HG03558 (cell line): ENCODE measurements around the gene DHRSX.
"Not testable (repeated sequence)": the region's sequence is repeated elsewhere in the genome, so short reads cannot be mapped to it uniquely, and the experiment has no call there.

Experiments
- ATAC-seq: cut with Tn5 transposase; IDR thresholded peaks from one replicate; pipeline ENCODE4 v1.9.1; 2021; ENCODE audit warnings: moderate number of reproducible peaks; ENCODE audit not compliant: unreplicated experiment; ENCODE audit errors: extremely low read depth

Gene DHRSX

DNA sequence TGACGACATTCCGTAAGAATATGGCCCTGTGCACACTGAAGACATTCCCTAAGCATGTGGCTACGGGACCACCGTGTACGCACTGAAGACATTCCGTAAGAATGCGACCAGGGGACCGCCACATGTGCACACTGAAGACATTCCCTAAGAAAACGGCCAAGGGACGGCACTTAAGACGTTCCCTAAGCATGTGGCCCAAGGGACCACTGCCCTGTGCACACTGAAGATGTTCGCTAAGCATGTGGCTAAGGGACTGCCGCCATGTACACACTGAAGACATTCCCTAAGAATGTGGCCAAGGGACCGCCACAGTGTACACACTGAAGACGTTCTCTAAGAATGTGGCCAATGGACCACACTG is 21.4 kb downstream of the DHRSX start:
- ATAC-seq: no peak

DNA sequence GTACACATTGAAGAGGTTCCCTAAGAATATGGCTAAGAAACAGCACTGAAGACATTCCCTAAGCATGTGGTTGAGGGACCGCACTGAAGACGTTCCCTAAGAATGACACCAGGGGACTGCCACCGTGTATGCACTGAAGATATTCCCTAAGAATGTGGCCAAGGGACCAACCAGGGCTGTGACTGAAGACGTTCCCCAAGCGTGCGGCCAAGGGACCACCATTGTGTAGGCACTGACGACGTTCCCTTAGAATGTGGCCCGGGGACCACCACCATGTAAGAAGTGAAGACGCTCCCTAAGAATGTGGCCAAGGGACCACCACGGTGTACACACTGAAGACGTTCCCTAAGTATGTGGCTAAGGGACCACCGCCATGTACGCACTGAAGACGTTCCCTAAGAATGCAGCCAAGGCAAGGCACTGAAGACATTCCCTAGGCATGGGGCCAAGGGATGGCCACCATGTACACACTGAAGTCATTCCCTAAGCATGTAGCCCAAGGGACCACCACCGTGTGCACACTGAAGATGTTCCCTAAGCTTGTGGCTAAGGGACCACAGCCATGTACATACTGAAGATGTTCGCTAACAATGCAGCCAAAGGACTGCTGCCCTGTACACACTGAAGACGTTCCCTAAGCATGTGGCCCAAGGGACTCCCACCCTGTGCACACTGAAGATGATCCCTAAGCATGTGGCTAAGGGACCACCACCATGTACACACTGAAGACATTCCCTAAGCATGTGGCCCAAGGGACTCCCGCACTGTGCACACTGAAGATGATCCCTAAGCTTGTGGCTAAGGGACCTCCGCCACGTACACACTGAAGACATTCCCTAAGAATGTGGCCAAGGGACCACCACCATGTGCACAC is 22.0 kb downstream of the DHRSX start:
- ATAC-seq: no peak

DNA sequence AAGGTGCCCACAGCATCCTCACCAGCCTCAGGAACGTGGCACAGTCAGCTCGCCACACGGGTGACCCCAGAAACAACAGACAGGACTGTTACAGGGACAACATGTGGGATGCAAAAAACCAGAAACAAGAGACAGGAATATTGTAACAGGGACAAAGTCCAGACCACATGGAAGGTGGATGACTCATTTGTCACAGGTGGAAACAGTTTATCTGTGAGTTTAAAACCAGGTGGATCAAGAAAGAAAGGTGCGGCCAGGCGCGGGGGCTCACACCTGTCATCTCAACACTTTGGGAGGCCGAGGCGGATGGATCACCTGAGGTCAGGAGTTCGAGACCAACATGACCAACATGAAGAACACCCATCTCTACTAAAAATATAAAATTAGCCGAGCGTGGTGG is 23.5 kb downstream of the DHRSX start:
- ATAC-seq: not testable (repeated sequence)

DNA sequence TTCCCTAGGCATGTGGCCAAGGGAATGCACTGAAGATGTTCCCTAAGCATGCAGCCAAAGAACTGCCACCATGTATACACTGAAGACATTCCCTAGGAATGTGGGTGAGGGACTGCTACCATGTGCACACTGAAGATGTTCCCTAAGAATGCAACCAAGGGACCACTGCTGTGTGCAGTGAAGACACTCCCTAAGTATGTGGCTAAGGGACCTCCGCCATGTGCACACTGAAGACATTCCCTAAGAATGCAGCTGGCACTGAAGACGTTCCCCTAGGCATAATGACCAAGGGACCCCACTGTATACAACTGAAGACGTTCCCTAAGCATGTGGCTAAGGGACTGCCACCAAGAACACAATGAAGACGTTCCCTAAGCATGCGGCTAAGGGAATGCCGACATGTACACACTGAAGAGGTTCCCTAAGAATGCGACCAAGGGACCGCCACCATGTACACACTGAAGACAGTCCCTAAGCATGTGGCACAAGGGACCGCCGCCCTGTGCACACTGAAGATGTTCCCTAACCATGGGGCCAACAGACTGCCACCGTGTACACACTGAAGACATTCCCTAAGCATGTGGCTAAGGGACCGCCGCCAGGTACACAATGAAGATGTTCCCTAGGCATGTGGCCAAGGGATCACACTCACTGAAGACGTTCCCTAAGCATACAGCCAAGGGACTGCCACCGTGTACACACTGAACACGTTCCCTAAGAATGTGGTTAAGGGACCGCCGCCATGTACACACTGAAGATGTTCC is 25.6 kb downstream of the DHRSX start:
- no peak for ATAC-seq

DNA sequence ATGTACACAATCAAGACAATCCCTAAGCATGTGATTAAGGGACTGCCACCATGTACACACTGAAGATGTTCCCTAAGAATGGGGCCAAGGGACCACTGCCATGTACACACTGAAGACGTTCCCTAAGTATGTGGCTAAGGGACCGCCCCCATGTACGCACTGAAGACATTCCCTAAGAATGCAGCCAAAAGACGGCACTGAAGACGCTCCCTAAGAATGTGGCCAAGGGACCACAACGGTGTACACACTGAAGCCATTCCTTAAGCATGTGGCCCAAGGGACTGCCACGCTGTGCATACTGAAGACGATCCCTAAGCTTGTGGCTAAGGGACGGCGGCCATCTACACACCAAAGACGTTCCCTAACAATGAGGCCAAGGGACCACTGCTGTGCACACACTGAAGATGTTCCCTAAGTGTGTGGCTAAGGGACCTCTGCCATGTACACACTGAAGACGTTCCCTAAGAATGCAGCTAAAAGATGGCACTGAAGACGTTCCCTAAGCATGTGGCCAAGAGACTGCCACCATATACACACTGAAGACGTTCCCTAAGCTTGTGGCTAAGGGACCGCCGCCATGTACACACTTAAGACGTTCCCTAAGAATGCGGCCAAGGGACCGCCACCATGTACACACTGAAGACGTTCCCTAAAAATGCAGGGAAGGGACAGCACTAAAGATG is 26.4 kb downstream of the DHRSX start:
- no peak for ATAC-seq

DNA sequence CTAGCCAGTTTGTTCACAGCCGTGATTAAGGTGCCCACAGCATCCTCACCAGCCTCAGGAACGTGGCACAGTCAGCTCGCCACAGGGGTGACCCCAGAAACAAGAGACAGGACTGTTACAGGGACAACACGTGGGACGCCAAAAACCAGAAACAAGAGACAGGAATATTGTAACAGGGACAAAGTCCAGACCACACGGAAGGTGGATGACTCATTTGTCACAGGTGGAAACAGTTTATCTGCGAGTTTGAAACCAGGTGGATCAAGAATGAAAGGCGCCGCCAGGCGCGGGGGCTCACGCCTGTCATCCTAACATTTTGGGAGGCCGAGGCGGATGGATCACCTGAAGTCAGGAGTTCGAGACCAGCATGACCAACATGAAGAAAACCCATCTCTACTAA is 27.7 kb downstream of the DHRSX start:
- not testable (repeated sequence) for ATAC-seq

DNA sequence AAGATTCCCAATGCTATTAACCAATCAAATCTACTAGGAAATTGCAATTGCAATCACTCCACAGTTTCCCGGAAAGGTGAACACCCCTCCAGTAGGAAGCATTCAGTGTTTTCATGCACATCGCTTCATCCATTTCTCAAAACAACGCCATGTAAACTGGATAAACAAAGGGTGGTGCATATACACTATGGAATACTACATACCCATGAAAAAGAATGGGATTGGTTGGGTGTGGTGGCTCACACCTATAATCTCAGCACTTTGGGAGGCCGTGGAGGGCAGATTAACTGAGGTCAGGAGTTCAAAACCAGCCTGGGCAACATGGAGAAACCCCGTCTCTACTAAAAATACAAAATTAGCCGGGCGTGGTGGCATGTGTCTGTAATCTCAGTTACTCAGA is 29.1 kb downstream of the DHRSX start:
- ATAC-seq: no peak

DNA sequence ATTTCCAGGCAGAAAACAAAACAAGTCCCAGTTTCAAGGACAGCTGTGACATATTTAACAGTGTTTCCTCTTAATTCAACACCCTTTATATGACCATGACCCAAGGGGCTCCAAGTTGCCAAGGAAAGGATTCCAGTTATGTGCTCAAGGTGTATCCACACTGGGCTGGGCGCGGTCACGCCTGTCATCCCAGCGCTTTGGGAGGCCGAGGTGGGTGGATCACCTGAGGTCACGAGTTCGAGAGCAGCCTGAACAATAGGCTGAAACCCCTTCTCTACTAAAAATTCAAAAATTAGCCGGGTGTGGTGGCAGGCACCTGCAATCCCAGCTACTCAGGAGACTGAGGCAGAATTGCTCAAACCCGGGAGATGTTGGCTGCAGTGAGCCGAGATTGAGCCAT is 29.6 kb downstream of the DHRSX start:
- not testable (repeated sequence) for ATAC-seq

DNA sequence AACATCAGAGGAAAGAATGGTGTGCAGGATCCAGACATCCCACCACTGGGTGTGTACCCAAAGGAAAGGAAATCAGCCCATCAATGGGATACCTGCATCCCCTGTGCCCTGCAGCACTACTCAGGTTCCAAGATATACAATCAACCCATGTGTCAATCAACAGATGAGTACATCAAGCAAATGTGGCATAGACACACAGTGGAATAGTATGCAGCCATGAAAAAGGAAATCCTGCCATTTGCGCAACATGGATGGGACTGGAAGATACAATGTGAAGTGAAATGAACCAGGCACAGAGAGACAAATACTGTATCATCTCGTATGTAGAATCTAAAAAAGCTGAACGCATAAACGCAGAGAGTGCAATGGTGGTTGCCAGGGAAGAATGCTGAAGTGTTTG is 30.9 kb downstream of the DHRSX start:
- not testable (repeated sequence) for ATAC-seq

DNA sequence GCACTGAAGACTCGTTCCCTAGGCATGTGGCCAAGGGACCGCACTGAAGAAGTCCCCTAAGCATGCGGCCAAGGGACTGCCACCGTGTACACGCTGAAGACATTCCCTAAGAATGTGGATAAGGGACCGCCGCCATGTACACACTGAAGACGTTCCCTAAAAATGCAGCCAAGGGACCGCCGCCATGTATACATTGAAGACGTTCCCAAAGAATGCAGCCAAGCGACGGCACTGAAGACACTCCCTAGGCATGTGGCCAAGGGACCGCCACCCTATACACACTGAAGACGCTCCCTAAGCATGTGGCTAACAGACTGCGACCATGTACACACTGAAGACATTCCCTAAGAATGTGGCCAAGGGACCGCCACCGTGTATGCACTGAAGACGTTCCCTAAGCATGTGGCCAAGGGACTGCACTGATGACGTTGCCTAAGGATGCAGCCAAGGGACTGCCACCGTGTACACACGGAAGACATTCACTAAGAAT is 31.5 kb downstream of the DHRSX start:
- no peak for ATAC-seq

DNA sequence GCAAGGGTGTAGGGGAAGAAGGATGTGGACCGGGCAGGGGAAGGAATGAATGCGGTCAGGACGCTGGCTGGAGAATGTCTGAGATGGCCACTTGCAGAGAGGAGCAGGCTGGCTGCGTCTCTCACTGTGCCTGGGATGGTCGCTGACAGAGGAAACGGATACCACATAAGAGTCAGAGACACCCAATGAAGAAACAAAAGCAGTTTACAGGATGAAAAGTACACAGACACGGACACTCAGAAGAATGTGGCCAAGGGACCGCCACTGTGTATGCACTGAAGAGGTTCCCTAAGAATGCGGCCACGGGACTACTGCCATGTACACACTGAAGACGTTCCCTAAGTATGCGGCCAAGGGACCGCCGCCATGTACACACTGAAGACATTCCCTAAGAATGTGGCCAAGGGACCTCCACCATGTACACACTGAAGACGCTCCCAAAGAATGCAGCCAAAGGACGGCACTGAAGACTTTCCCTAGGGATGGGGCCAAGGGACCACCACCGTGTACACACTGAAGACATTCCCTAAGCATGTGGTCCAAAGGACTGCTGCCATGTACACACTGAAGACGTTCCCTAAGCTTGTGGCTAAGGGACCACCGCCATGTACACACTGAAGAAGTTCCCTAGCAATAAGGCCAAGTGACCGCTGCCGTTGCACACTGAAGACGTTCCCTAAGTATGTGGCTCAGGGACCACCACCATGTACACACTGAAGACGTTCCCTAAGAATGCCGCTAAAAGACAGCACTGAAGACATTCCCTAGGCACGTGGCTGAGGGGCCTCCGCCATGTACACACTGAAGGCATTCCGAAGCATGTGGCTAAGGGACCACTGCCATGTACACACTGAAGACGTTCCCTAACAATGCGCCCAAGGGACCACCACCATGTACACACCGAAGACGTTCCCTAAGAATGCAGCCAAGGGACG is 32.2 kb downstream of the DHRSX start:
- no peak for ATAC-seq

DNA sequence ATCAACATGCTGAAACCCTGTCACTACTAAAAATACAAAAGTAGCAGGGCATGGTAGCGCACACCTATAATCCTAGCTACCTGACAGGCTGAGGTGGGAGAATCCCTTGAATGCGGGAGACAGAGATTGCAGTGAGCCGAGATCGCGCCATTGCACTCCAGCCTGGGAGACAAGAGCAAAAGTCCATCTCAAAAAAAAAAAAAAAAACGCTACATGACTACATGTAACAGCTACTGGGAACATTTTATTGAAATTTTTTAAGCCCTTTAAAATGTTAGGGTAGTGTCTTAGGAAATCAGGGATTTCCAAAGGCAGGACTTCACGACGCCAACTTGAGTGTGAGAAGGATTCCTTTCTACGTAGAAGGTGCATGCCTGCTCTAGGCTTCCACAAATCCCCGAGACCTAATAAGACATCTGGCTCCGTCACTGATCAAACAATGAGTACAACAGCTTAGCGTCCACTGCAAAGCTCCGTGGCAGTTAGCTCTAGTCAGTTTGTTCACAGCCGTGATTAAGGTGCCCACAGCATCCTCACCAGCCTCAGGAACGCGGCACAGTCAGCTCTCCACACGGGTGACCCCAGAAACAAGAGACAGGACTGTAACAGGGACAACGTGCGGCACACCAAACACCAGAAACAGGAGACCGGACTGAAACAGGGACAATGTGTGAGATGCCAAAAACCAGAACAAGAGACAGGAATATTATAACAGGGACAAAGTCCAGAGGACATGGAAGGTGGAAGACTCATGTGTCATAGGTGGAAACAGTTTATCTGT is 33.7 kb downstream of the DHRSX start:
- ATAC-seq: no peak

DNA sequence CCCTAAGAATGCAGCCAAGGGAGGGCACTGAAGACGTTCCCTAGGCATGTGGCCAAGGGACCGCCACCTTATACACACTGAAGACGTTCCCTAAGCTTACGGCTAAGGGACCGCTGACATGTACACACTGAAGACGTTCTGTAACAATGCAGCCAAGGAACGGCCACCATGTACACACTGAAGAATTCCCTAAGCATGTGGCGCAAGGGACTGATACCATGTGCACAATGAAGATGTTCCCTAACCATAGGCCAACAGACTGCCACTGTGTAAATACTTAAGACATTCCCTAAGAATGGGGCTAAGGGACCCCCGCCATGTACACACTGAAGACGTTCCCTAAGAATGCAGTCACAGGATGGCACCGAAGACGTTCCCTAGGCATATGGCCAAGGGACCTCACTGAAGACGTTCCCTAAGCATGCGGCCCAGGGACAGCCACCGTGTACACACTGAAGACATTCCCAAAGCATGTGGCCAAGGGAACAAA is 36.1 kb downstream of the DHRSX start:
- no peak for ATAC-seq

DNA sequence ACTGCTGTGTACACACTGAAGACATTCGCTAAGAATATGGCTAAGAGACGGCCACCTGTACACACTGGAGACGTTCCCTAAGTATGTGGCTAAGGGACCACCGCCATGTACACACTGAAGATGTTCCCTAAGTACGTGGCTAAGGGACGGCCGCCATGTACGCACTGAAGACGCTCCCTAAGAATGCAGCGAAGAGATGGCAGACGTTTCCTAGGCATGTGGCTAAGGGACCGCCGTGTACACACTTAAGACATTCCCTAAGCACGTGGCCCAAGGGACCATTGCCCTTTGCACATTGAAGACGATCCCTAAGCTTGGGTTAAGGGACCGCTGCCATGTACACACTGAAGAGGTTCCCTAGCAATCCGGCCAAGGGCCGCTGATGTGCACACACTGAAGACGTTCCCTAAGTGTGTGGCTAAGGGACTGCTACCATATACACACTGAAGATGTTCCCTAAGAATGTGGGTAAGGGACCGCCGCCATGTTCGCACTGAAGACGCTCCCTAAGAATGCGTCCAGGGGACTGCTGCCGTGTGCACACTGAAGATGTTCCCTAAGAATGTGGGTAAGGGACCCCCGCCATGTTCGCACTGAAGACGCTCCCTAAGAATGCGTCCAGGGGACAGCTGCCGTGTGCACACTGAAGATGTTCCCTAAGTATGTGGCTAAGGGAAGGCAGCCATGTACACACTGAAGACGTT is 36.7 kb downstream of the DHRSX start:
- no peak for ATAC-seq

DNA sequence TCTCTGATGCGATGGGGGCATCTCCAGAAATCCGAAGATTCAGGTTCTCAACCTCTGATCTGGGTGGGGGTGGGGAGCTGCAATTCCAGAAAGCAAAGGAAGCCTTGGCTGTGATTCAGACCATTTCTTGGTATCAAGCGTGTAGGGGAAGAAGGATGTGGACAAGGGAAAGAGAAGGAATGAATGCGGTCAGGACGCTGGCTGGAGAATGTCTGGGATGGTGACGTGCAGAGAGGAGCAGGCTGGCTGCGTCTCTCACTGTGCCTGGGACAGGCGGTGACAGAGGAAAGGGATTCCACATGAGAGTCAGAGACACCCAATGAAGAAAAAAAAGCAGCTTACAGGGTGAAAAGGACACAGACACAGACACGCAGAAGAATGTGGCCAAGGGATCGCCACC is 37.3 kb downstream of the DHRSX start:
- not testable (repeated sequence) for ATAC-seq

DNA sequence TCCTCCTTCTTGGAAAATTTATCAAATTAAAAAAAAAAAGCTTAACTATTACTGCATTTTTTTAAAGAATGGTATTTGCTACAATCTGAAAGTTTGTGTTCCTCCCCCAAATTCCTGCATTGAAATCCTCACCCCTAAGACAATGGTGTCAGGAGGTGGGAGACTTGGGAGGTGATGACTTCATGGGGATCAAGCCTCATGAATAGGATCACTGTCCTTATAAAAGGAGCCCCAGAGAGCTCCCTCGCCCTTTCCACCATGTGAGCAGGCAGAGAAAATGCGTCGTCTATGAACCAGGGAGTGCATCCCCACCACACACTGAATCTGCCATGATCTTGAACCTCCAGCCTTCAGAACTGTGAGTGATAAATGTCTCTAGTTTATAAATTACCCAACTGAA is 38.0 kb downstream of the DHRSX start:
- ATAC-seq: no peak

DNA sequence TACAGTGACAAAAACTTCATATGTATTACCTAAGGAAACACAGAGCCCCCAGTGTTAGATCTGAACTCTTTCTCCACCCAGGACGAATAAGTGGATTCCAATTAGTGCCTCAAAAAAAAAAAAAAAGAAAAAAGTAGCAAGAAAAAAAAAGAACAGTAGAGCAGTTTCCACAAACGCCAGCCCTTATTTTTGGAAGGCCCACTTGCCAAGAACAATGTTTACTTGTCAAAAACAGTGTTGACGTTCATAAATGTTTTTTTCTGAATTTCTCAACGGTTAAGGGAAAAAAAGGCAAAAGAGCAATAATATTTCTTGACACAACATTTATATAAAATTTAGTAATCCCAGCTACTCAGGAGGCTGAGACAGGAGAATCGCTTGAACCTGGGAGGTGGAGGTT is 38.7 kb downstream of the DHRSX start:
- ATAC-seq: no peak

DNA sequence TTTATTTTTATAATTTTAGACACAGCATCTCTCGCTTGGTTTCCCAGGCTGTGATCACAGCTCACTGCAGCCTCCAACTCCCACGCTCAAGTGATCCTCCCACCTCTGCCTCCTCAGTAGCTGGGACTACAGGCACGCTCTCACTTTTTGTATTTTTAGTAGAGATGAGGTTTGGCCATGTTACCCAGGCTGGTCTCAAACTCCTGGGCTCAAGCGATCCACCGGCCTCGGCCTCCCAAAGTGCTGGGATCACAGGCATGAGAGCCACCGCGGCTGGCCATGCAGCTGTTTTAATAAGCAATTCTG is 39.1 kb downstream of the DHRSX start:
- ATAC-seq: no peak
